Measurements from ENCODE around the gene PICALM.

Gene PICALM

GRCh38 chr11:85974122-85974521 is 94.8 kb downstream of the PICALM start:
- no peak overlapping the region for H3K27ac ChIP-seq
- TF ChIP-seq, protein P1, sequence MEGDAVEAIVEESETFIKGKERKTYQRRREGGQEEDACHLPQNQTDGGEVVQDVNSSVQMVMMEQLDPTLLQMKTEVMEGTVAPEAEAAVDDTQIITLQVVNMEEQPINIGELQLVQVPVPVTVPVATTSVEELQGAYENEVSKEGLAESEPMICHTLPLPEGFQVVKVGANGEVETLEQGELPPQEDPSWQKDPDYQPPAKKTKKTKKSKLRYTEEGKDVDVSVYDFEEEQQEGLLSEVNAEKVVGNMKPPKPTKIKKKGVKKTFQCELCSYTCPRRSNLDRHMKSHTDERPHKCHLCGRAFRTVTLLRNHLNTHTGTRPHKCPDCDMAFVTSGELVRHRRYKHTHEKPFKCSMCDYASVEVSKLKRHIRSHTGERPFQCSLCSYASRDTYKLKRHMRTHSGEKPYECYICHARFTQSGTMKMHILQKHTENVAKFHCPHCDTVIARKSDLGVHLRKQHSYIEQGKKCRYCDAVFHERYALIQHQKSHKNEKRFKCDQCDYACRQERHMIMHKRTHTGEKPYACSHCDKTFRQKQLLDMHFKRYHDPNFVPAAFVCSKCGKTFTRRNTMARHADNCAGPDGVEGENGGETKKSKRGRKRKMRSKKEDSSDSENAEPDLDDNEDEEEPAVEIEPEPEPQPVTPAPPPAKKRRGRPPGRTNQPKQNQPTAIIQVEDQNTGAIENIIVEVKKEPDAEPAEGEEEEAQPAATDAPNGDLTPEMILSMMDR (conservative IDR thresholded peaks at IDR 0.05): no peak

DNA sequence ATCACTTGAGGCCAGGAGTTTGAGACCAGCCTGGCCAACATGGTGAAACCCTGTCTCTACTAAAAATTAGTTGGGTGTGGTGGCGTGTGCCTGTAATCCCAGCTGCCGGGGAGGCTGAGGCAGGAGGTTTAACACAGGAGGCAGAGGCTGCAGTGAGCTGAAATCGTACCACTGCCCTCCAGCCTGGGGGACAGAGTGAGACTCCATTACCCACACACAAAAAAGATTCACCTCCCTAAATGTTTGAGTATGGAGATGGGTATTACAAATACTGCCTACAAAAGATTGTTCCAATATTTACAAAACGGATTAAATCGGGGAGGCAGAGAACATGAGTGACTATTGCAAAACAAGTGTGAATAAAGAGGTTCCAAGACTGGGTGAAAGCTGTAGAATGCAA is 98.3 kb downstream of the PICALM start:
- TF ChIP-seq, protein P1 (conservative IDR thresholded peaks at IDR 0.05): no peak
- H3K27ac ChIP-seq: no peak overlapping the region

- TF ChIP-seq, protein P1 (conservative IDR thresholded peaks at IDR 0.05): no peak
- no peak overlapping the region for H3K27ac ChIP-seq
Measured at GRCh38 chr11:85967457-85967856, 101.4 kb downstream of the PICALM start.

- TF ChIP-seq, protein P1 (conservative IDR thresholded peaks at IDR 0.05): no peak
- H3K27ac ChIP-seq: no peak overlapping the region
Measured at GRCh38 chr11:85965202-85965601, 103.7 kb downstream of the PICALM start.

GRCh38 chr11:85961930-85962363 is 106.9 kb downstream of the PICALM start:
- H3K27ac ChIP-seq: no peak overlapping the region
- TF ChIP-seq, protein P1 (conservative IDR thresholded peaks at IDR 0.05): no peak

- TF ChIP-seq, protein P1 (conservative IDR thresholded peaks at IDR 0.05): no peak
- H3K27ac ChIP-seq: no peak overlapping the region
Measured at GRCh38 chr11:85961130-85961529, 107.8 kb downstream of the PICALM start.

DNA sequence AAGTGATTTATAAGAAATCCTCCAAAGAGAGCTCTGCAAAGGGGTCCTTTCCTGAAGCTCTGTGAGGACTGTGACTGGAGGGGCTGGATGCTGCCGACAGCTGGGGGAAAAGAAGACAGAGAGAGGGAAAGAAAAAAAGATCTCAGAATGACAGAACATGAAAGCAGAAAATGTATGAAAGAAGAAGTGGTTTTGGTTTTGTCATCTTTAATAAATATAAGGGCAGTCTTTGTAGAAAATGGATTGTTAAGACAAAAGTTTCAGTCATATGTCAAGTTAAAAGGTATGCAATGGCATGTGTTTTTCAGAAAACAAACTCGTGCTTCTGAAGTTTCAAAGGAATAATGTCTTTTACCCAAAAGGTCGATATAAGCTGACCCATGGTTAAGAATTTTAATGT is 108.2 kb downstream of the PICALM start:
- TF ChIP-seq, protein P1 (conservative IDR thresholded peaks at IDR 0.05): no peak
- no peak overlapping the region for H3K27ac ChIP-seq

DNA sequence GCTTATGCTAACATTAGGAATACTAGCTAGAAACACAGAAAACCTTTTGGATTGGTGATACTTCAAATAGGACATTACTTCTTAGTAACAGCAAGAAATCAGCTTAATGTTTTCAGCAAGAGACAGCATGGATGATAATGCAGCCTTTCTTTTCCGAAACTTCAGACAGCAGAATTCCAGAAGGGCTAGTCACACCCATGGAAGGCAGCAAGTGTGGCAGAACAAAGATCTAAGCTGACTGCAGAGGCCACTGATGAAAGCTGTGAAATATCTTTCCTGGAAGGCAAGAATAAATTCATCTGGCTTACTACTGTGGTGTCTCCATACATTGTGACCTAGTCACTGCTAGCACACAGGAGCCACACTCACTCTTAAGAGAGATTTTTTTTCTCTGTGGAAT is 113.4 kb downstream of the PICALM start:
- no peak overlapping the region for H3K27ac ChIP-seq
- TF ChIP-seq, protein P1 (conservative IDR thresholded peaks at IDR 0.05): no peak

Data from VCaP (cell line).